GM12864 (cell line): ENCODE data around the gene ADAMTS9.

Experiments used
- DNase-seq: peaks from one replicate; pipeline ENCODE4 v3.0.0-alpha.2; 2011; ENCODE audit warnings: low read depth
- H3K4me3 ChIP-seq: 2 replicates; pipeline ENCODE4 v1.5.1; 2011; ENCODE audit warnings: mild to moderate bottlenecking, low read depth, low read length, control low read depth
- CTCF ChIP-seq: IDR thresholded peaks from 2 replicates; pipeline ENCODE4 v1.5.1; 2011; ENCODE audit warnings: low read depth, mild to moderate bottlenecking, moderate library complexity, low read length, control low read depth, inconsistent platforms; ENCODE audit errors: missing control alignments

ADAMTS9 gene

GRCh38 chr3:64667887-64668581, 19.8 kb downstream of the ADAMTS9 start:
- DNase-seq: no peak
- H3K4me3 ChIP-seq: no peak overlapping the region
- TF ChIP-seq CTCF: no peak

GRCh38 chr3:64667138-64667537, 20.7 kb downstream of the ADAMTS9 start:
- TF ChIP-seq CTCF: no peak
- no peak overlapping the region for H3K4me3 ChIP-seq
- DNase-seq: no peak

- no peak for TF ChIP-seq CTCF
- no peak for DNase-seq
- no peak overlapping the region for H3K4me3 ChIP-seq
These were observed 21.6 kb downstream of the ADAMTS9 start for GRCh38 chr3:64666171-64666588.

GRCh38 chr3:64664397-64664796, 23.4 kb downstream of the ADAMTS9 start:
- no peak overlapping the region for H3K4me3 ChIP-seq
- no peak for TF ChIP-seq CTCF
- no peak for DNase-seq

GRCh38 chr3:64659617-64659978, 28.2 kb downstream of the ADAMTS9 start:
- no peak for DNase-seq
- no peak for TF ChIP-seq CTCF
- H3K4me3 ChIP-seq: no peak overlapping the region

- no peak for TF ChIP-seq CTCF
- H3K4me3 ChIP-seq: no peak overlapping the region
- DNase-seq: no peak
These were observed 29.8 kb downstream of the ADAMTS9 start for GRCh38 chr3:64658001-64658400.

GRCh38 chr3:64656544-64656943, 31.3 kb downstream of the ADAMTS9 start:
- TF ChIP-seq CTCF: no peak
- DNase-seq: no peak
- H3K4me3 ChIP-seq: no peak overlapping the region
